NB4 (cell line): ENCODE data around the gene MICAL3.

ENCODE experiments used
- DNase-seq: peaks from one replicate; pipeline ENCODE4 v3.0.0; 2010; ENCODE audit warnings: low read depth
- H3K4me3 ChIP-seq: one replicate; pipeline ENCODE4 v1.5.1; 2011; ENCODE audit warnings: mild to moderate bottlenecking, low read depth, low read length, moderate library complexity
- MYC ChIP-seq: IDR thresholded peaks from 2 replicates; pipeline ENCODE4 v1.6.1; 2011; ENCODE audit warnings: low read depth, low read length
- POLR2A ChIP-seq: IDR thresholded peaks from 2 replicates; pipeline ENCODE4 v1.6.1; 2011; ENCODE audit warnings: mild to moderate bottlenecking; ENCODE audit not compliant: insufficient read length; ENCODE audit errors: extremely low read depth
- TF ChIP-seq, protein P1 (sequence below): IDR thresholded peaks from 2 replicates; pipeline ENCODE4 v1.6.1; 2011; ENCODE audit warnings: low read depth, low read length
- TF ChIP-seq, protein P2 (sequence below): IDR thresholded peaks from one replicate; pipeline ENCODE4 v1.5.1; 2012; ENCODE audit warnings: low read depth, low read length

MICAL3 gene

DNA sequence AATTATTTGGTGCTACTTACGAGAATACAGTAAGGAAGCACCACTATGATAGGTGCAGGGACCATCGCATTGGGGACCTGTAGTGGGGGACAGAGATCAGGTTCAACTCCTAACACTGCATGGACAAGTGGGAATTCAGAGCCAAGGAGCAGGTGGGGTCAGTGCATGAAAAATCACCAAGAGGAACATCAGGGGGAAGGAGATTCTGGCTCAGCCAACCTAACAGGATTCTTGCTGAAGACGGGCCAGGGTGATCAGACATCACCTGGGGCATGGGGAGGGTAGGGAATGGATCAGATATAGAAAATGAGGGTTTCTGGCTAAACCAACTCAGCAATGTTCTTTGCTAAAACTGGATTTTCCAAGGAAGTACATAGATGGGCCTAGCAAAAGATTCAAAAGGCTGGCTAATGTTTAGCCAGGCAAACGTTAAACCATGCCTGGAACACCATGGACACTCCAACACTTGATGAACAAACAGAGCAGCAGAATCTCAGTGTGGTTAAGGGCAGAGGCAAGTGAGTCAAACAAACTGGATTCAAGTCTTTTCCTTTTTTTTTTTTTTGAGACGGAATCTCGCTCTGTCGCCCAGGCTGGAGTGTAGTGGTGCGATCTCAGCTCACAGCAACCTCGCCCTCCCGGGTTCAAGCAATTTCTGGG, 70.0 kb downstream of the MICAL3 start:
- H3K4me3 ChIP-seq, result no peak overlapping the region
- no peak for DNase-seq
- TF ChIP-seq MYC, result no peak
- TF ChIP-seq POLR2A, result no peak
- TF ChIP-seq, protein P1, sequence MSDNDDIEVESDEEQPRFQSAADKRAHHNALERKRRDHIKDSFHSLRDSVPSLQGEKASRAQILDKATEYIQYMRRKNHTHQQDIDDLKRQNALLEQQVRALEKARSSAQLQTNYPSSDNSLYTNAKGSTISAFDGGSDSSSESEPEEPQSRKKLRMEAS, result no peak
- TF ChIP-seq, protein P2, sequence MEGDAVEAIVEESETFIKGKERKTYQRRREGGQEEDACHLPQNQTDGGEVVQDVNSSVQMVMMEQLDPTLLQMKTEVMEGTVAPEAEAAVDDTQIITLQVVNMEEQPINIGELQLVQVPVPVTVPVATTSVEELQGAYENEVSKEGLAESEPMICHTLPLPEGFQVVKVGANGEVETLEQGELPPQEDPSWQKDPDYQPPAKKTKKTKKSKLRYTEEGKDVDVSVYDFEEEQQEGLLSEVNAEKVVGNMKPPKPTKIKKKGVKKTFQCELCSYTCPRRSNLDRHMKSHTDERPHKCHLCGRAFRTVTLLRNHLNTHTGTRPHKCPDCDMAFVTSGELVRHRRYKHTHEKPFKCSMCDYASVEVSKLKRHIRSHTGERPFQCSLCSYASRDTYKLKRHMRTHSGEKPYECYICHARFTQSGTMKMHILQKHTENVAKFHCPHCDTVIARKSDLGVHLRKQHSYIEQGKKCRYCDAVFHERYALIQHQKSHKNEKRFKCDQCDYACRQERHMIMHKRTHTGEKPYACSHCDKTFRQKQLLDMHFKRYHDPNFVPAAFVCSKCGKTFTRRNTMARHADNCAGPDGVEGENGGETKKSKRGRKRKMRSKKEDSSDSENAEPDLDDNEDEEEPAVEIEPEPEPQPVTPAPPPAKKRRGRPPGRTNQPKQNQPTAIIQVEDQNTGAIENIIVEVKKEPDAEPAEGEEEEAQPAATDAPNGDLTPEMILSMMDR, result no peak

DNA sequence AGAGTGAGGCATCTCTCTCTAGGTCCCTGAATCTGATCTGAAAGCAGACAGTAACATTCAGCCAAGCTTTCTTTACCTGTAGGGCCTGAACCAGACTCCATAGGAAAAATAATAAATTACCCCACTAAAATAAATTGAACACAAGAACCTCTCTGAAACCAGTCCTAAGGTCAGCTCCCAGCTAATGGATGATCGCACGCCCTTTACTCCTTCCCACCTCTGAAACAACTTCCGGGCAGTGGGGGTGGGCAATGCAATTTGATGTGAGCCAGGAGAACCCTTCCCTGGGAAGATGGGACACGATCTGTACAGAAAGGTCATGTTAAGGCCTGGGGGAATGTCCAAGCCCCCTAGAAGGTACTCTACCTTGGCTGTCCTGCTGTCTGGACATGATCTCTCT, 71.2 kb downstream of the MICAL3 start:
- TF ChIP-seq, protein P1, result no peak
- TF ChIP-seq MYC, result no peak
- no peak for TF ChIP-seq POLR2A
- TF ChIP-seq, protein P2, result no peak
- H3K4me3 ChIP-seq, result no peak overlapping the region
- DNase-seq, result no peak

DNA sequence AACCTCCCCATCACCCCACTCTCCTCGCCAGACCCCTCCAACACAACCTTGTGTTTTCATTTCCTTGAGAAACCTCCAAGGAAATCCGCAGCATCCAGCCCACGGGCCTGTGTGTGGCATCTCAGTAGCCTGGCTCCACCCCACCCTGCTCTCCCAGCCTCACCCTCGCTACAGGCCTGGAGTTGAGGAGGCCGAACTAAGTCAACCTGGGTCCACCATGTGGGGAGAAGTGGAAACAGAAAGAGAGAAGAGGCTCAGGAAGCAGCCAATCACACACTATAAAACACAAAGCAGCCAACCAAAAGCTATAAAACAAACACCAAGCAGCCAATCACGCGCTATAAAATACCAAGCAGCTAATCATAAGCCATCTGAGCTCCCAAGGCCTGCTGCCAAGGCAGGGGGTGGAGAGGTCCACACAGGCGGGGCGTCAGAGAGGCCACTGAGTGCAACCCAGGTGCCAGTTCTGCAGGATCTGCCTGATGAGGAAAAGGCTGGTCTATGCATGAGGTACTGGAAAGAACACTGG, 72.0 kb downstream of the MICAL3 start:
- no peak for TF ChIP-seq MYC
- TF ChIP-seq, protein P1, result no peak
- TF ChIP-seq, protein P2, result no peak
- TF ChIP-seq POLR2A, result no peak
- no peak for DNase-seq

DNA sequence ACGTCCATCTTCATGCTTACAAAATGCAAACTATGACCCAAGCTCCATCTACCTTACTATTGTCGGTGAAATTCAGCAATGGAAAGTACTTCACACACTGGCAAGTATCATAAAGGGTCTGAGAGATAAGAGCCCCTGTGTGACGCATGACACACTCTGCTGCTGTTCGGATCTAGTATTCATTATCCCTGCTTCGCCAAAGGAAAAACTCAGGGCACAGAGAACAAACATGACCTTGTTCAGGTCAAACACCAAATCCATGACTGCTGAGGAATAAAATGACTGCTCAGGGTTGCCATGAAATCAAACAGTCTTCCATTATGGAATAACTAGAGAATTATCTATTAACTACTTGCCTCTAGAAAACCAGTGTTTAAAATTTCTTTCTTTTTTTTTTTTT, 73.0 kb downstream of the MICAL3 start:
- no peak for DNase-seq
- H3K4me3 ChIP-seq, result no peak overlapping the region
- TF ChIP-seq POLR2A (no peak), MYC (no peak)
- TF ChIP-seq, protein P2, result no peak
- TF ChIP-seq, protein P1, result no peak

More for the DNA sequence above, 72.0 kb downstream of the MICAL3 start:
- H3K4me3 ChIP-seq, result no peak overlapping the region

DNA sequence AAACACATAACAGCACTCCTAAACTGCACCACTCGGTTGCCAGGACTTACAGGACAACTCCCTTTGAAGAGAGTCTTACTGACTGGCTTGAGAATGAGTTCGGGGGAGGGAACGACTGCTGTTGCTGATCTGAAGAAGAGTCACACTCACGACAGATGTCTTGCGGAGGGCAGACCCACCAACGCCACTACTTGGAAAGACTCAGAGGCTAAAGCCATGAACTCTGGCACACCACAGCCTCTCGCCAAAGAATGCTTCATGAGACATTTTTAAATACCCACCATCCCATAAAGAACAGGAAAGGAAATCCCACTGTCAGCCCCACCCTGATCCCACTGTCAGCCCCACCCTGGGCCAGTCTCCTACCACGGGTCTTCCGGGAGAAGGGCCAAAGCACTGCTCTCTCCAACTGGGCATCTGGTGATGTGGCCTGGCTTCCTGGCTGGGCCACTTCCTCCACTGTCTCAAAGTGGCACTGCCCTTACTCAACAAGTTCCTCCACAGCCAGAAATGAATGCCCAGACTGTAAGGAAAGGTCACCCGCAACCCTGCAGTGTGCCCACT, 73.6 kb downstream of the MICAL3 start:
- DNase-seq, result peak; percentile 8
- TF ChIP-seq POLR2A (no peak), MYC (no peak)
- TF ChIP-seq, protein P2, result no peak
- TF ChIP-seq, protein P1, result no peak
- H3K4me3 ChIP-seq, result no peak overlapping the region
